Measurements from ENCODE around the gene FSTL5.

Gene FSTL5

GRCh38 chr4:161342881-161343568, 820.8 kb downstream of the FSTL5 start:
- no peak for DNase-seq

GRCh38 chr4:161336621-161337020, 827.2 kb downstream of the FSTL5 start:
- DNase-seq: no peak

- DNase-seq: no peak
These were observed 827.7 kb downstream of the FSTL5 start for GRCh38 chr4:161336016-161336530.

Measured in nucleus accumbens (tissue), 56 donors.